Thyroid gland (tissue), 4 donors: ENCODE data around the gene BBS9.

Experiments
- CTCF ChIP-seq, 6 experiments: fragments of 200-600 bp in 3 of 6; fragments of 450-650 bp in 3 of 6; sonication (generic) in 3 of 6; IDR thresholded peaks; one replicate each; pipeline ENCODE4 v1.5.1; 2016 to 2019; ENCODE audit warnings: antibody characterized with exemption in 6 of 6, mild to moderate bottlenecking in 2 of 6, inconsistent platforms in 1 of 6, moderate library complexity in 1 of 6
- POLR2A ChIP-seq, 2 donors: fragments of 450-650 bp; IDR thresholded peaks; one replicate each; pipeline ENCODE4 v1.6.1; 2017; ENCODE audit warnings: antibody characterized with exemption in 2 of 2, mild to moderate bottlenecking in 2 of 2, moderate library complexity in 1 of 2

GRCh38 chr7:33369888-33370287, 240.5 kb downstream of the BBS9 start:
- TF ChIP-seq CTCF (IDR thresholded peaks at IDR 0.05) (no peak), POLR2A (IDR thresholded peaks at IDR 0.05) (no peak)
